Glomerular visceral epithelial cell (primary cell): ENCODE measurements around the gene IGF1R.
A peak's percentile ranks its signal among the peaks of the same experiment; 100 is the strongest.

ENCODE experiments used
- DNase-seq: peaks from one replicate; pipeline ENCODE4 v3.0.0-alpha.2; 2016; ENCODE audit errors: extremely low spot score

The IGF1R gene

DNA sequence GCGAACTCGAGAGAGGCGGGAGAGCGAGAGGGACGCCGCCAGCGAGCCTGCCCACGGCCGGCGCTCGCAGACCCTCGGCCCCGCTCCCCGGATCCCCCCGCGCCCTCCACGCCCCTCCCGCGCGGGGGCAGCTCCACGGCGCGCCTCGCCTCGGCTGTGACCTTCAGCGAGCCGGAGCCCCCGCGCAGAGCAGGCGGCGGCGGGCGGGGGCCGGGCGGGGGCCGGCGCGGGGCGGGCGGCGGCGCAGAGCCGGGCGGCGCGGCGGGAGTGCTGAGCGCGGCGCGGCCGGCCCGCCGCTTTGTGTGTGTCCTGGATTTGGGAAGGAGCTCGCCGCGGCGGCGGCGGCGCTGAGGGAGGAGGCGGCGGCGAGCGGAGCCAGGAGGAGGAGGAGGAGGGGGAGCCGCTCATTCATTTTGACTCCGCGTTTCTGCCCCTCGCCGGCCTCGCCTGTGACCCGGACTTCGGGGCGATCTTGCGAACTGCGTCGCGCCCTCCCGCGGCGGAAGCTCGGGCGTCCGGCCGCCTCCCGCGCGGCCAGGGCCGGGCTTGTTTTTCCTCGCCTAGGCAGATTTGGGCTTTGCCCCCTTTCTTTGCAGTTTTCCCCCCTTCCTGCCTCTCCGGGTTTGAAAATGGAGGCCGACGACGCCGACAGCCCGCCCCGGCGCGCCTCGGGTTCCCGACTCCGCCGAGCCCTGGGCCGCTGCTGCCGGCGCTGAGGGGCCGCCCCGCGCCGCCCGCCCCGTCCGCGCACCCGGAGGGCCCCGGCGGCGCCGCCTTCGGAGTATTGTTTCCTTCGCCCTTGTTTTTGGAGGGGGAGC is 524 bp downstream of the IGF1R start:
- DNase-seq: peak; percentile 66

DNA sequence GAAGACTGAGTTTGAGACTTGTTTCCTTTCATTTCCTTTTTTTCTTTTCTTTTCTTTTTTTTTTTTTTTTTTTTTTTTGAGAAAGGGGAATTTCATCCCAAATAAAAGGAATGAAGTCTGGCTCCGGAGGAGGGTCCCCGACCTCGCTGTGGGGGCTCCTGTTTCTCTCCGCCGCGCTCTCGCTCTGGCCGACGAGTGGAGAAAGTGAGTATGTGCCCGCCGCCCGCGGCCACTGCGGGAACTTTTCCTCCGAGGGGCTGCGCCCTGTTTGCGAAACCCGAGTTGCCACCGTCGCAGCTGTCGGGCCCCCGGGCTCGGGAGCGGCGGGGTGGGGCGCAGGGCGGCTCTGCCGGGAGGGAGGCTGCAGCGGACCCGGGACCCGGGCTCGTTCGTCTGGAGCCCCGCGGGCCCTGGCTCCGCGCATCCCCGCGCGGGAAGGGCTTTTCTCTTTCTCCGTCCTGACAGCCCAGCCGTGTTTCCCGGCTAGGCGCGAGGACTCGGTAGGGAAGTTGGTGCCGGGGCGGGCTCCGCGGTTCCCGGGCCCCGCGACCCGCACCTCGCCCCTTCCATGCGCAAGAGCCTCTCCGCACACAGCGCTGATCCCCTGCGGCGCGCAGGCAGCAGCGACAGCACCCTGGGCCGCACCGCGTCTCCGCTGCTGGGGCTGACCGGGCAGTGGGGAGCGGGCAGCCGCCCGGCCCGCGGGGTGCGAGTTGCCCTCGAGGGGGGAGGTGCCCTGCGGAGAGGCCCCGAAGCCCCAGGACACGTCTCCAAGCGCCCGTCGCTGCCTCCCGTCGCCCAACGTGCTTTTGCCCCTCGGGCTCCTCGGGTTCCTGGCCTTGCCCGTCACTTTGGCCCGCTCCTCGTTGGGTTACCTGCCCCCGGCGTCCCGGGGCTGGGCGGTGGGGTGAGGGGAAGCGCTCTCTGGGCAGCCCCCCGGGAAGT is 1.4 kb downstream of the IGF1R start:
- DNase-seq: peak; percentile 34

DNA sequence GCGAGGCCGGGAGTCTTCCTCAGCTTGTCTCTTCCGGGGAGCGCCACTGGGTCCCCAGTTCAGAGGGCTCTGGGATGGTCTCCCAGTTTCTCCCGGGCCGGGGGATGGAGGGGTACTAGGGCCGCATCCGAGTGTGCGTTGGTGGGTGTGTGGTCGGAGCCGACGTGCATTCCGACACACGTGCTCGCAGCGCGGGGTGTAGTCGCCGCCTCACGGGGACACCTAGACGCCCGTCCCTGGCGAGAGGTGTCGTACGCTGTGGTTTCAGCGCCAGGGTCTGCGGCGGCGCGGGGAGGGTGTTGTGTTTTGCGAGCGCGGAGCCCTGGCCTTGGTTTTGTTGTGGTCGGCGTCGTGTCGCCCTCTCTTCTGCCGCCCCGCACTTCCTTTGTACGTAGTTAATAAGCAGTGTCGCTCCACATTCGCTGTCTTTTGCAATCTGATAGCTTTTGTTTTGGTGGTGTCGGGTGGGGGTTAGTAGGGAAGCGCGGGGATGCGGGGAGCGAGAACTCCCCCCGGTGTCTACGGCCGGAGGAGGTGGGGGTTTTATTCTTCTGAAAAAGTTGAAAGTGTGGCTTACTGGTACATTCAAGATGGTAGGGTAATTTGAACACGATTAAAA is 2.2 kb downstream of the IGF1R start:
- DNase-seq: peak; percentile 38

DNA sequence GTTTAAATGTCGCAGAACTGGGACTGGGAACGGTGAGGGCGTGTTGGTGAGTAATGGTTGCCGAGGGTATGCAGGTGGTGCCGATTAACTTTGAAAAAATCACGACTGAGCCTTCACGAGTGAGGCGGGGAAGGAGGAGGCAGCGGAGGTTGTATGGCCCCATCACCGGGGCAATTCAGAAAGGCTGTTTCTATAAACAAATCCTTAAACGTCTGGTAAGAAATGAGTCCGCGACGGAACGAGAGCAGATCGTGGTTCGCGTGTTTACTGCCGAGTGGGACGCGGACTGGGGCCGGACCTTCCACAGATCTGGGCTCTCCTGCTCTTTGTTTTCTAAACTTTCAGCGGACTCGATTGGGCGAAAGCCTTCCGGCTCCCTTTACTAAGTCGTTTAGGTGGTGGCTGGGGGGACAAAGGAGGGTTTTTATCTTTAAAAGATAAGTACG is 2.7 kb downstream of the IGF1R start:
- DNase-seq: peak; percentile 38

DNA sequence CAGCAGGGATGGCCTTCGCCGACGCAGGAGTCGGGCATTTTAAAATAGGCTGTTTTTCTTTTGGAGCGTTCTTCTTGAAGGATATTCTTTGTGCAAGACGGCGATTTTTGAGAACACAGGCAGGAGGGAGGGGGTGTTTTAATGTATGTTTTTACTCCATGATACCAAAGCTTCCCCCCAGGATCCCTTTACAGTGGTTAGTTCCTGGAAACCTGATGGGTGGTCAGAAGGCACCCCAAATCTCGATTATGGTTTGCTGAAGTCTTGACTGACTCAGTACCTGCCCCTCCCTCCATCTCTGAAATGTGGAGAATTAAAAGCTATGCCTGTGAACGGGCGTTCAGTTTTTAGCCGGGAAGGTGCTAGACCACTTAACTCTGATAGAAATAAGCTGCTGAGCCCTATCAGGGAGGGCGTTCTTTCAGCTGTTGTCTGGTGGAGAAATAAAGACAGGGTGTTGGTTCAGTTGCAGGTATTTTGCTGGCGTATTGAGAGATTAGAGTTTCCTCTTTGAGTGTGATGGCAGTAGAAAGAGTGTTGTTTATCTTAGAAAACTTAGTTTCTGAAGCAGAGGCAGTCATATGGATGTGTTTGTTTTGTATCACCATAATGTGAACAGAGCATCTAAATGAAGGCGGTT is 3.4 kb downstream of the IGF1R start:
- peak; percentile 45 for DNase-seq

DNA sequence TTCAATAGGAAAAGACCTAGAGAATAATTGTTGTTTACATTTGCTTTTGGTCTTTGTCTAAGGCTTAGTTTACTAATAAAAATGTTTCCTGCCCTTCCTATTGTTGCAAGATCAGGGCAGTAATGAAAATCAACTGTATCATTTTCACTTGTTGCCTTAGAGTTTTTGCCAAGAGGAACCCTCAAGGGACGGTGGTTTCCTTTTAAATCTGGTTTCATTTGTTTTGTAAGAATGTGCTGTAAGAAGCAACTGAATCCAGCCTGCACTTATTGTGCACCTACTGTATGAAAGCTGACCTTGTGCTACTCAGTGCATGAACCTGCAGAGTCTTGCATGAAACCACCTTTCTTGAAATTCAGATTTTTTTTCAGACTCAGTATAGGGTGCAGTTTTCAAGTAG is 5.3 kb downstream of the IGF1R start:
- DNase-seq: no peak

DNA sequence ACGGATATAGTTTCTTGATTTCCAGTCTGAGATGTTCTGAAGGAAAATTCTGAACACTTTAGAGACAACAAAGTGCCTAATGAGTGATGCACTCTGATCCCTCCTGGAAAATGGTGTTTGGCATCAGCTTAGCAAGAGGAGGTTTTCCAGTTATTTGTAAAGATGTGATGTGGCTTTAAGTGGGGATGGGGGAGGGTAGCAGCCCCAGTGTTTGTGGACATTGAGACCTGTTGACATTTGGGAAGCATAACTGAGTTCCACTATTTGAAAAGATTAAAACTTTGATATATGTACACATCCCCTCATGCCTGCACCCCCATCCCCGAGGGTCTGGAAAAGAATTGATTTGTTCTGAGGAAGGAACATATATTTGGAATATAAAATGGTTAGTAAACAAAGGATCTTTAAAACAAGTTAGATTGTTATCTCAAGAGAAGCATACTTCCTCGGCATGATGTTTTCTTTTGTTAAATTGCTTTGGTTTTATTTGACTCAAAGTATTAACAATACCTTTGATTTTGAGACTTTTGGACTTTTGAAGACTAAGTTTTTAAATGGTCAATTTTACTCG is 6.5 kb downstream of the IGF1R start:
- no peak for DNase-seq

DNA sequence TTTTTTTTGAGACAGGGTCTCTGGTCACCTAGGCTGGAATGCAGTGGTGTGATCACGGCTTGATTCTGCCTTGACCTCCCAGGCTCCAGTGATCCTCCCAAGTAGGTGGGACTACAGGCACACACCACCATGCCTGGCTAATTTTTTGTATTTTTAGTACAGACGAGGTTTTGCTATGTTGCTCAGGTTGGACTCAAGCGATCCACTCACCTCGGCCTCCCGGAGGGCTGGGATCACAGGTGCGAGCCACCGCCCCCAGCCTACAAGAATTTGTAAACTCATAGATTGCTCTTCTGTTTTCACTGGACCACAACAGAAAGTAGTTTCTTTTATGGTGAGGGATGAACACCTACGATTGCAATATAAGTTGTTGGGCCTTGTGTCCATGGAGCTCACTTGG is 7.4 kb downstream of the IGF1R start:
- no peak for DNase-seq

DNA sequence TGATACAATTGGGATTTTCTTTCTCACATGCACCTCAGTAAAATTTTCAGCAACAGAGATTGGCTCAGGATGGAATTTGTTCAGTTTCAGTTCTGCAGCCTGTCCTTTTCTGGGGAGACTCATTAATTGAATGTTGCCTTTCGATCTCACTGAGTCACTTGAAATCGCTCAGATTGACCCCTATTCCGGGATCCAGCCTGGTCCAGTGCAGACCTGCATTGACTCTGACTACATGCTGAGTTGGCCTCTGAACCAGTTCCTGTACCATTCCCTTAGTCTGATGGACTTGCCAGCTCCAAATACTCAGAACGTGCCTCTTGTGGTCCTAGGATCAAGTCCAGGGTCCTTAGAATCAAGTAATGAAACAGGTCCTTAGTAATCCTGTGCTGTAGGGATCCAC is 9.4 kb downstream of the IGF1R start:
- peak; percentile 25 for DNase-seq

DNA sequence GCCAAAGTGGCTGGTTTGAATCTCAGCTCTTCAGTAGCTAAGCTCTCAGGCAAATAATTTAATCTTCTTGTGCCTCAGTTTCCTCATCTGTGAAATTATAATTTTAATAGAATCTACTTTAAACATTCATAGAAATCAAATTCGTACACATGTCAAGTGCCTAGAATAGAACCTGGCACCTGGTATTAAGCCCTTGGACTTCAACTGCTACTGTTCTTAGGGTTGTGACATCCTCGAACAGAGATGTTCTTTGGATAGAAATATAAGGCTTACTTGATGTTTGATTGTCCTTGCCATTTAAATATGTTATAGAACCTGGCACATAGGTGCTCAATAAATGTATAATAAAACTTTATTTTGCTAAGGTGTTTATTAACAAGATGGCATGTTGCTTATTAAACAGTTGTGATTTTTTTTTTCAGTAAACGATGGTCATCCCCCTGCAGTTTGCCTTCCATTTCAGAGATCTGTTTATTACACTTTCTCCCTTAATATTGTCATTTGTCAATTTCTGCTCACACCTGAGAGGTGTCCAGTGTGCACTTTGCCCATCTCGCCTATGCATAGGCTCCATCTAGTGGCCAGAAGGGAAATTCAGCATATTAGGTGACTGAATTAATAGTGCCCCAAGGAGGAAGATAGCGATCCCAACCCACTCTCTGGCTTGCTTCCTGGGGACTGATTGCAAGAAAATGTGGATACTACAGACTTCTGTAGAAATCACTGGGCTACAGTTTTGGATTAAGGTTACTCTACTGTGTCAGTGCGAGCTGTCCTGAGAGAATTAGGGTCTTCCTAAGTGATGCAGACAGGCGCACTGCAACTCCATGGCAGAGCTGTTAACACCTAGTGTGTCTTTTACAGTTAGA is 10.7 kb downstream of the IGF1R start:
- peak; percentile 56 for DNase-seq

DNA sequence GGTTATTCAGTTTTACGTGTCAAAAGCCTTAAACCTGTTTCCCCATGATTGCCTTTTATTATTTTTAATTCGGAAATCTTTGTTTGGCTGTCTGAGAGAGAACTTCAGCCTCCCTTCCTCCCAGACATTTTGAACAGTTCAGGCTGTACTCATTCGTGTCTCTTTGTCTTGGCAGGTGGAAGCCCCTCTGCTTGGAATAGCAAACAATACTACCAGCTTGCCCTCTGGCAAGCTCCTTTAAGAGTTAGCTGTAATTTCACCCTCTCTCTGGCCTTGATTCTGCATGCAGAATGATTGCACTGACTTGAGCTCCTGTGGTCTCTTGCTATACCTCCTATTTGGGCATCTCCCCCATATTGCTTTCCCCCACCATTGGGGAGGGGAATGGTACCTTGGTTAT is 11.7 kb downstream of the IGF1R start:
- no peak for DNase-seq

DNA sequence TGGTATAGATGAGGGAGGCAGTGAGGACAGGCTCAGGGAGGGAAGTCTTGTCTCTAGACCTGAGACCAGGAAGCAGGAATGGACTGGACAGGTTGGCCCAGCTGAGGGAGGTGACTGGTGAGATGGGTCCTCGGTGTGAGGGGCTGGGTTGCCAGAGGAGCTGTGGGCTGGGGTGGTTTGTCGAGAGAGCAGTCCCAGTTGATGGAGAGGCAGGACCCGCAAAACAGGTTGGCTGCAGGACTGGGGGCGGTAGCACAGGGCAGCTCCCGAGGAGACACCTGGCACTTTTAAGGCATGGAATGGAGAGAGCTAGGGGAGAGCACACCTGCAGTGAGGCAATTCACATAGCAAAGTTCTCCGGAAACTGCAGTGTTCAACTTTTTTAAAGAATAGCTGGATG is 14.7 kb downstream of the IGF1R start:
- DNase-seq: no peak

DNA sequence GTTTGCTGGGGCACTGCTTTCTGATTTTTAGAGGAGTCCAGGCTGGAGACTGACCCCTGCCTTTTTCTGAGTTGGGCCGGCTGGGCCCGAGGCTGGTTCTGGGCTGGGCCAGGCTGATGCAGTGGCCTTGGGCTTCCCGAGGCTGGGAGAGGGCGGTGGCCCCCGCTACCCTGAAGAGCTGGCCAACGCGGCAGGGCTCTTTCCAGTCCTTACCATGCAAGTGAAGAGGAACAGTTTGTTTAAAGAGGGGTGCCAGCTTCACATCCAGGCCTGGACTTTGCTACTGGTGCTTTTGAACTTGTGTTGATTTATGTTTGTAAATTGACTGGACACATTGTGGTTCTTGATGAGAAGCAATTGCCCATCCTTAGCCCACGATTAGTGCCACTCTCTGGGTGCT is 15.3 kb downstream of the IGF1R start:
- no peak for DNase-seq

DNA sequence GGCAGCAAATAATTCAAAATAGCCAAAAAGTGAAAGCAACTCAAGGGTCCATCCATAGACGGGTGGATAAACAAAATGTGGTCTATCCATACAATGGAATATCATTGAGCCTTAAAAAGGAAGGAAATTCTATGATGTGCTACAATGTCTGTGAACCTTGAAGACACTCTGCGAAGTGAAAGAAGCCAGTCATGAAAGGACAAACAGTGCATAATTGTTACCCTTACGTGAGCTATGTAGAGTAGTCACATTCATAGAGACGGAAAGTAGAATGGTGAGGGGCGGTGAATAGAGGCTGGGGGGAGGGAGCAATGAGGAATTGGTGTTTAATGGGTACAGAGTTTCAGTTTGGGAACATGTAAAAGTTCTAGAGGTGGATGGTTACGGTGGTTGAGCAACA is 18.1 kb downstream of the IGF1R start:
- no peak for DNase-seq

DNA sequence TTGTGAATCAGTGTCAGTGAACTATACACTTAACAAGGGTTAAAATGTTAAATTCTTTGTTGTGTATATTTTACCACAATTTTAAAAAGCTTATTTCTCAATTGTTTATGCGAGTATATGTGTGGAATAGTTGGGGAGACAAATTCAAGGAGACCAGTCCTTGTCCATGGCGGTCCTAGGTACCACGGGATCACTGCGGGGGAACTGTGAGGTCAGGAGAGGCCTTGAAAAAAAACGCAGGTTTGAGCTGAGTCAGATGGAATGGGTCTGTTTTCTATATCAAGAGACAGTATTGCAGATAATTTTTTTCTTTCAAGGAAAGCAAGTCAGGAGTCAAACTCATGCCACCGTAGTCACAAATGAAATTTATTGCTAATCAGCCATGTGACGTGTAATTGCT is 18.5 kb downstream of the IGF1R start:
- DNase-seq: no peak

DNA sequence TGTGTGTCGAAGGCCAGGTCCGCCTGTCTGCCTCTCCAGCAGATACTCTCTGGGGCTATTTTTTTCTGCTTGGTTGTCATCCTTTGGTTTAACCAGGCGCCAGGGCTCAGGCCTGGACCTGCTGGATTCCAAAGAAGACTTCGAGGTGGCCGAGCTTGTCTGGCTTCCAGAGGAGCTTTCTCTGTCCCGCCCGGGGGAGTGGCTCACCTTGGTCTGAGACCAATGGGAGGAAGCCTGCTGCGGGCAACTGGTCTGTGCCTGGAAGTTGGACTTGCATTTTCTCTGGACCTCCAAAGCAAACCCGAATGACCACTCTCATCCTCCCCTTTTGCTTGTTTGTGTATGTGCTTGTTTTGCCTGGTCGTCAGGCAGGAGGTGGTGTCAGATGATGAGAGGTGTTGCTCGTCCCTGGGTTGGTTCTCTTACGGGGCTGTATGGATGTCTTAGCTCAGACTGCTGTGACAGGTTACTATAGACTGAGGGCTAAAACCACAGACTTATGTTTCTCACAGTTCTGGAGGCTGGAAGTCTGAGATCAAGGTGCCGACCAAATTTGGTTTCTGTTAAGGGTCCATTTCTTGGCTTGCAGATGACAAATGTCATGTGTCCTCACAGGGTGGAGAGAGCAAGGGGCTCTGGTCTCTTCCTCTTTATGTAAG is 19.3 kb downstream of the IGF1R start:
- no peak for DNase-seq

DNA sequence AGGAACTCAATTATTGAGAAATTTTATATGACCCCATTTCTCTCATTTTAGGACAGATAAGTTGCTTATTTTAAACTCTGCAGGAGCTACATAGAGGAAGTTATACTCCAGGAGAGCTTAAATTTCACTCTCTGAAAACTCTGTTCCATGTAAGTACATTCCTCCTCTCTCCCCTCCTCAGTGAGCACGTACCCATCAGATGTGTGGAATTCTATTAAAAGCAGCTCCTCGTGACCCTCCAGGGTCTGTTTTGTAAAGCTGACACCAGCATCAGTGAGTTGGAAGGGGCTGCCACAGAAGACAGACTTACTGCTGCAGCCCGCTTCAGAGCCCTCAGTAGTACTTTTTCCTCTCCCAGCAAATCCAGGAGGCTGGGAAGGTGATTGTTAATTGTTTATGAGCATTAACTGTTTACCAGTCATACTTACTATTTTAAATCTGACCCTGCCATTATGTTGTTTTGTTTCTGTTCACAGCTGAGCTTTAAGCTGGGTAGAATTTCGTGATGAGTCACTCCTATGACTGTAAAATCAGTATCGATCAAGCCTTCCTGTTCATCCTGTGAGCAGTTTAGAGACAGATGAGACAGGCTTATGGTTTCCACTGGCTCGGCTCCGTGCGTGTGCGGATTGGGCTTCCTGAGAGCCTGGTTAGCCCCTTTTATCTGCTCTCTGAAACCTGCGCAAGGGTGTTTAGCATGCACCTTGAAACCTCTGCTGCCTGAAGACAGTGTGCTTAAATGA is 20.4 kb downstream of the IGF1R start:
- no peak for DNase-seq

DNA sequence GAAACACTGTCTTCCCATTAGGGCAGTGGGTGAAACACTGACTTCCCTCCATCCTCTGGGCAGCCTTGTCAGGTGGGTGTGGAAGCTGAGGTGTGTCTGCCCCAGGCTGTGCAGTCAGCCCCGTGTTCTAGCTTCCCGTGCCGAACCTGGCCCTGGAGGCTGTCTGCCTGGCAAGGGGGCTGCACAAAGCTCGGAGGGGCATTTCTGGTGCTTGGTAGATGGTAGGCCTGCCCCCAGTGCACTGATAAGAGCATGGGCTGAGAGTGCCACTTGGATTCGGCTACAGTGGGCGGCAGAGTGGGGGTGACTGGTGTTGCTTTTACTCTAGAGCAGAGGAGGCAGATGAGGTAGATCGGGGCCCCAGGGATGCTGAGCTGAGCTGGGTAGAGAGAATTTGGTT is 21.3 kb downstream of the IGF1R start:
- no peak for DNase-seq
